ENCODE data around the gene TMEM88.

GRCh38 chr17:7811251-7811650, 43.6 kb upstream of the TMEM88 start:
- TF ChIP-seq POLR2A (IDR thresholded peaks at IDR 0.05; ENCODE audit: control extremely low read depth in 1 of 2, low read depth in 2 of 2, low read length in 2 of 2): no peak
- no peak for TF ChIP-seq EZH2 (IDR thresholded peaks at IDR 0.05; ENCODE audit: low read depth, low read length, severe bottlenecking)
